Subcutaneous abdominal adipose tissue (tissue), 5 donors: ENCODE measurements around the gene PDE9A.

Experiments used
- H3K27ac ChIP-seq: one replicate; pipeline ENCODE4 v1.7.0; 2013; ENCODE audit warnings: low read depth, mild to moderate bottlenecking, inconsistent platforms, low read length, moderate library complexity
- H3K27me3 ChIP-seq, 5 donors: one replicate each; pipeline ENCODE4 v1.7.0; 2013; ENCODE audit warnings: low read length in 5 of 5, inconsistent platforms in 1 of 5; ENCODE audit not compliant: control insufficient read depth in 5 of 5, insufficient read depth in 4 of 5
- H3K36me3 ChIP-seq, 5 donors: one replicate each; pipeline ENCODE4 v1.7.0; 2013; ENCODE audit warnings: low read length in 5 of 5; ENCODE audit not compliant: control insufficient read depth in 5 of 5, insufficient read depth in 5 of 5
- H3K4me1 ChIP-seq, 5 donors: one replicate each; pipeline ENCODE4 v1.7.0; 2013; ENCODE audit warnings: low read length in 5 of 5, mild to moderate bottlenecking in 3 of 5, moderate library complexity in 1 of 5; ENCODE audit not compliant: control insufficient read depth in 5 of 5, insufficient read depth in 5 of 5
- H3K4me3 ChIP-seq, 5 donors: one replicate each; pipeline ENCODE4 v1.7.0; 2013; ENCODE audit warnings: low read length in 5 of 5, low read depth in 1 of 5
- H3K9ac ChIP-seq, 5 donors: one replicate each; pipeline ENCODE4 v1.7.0; 2013; ENCODE audit warnings: low read length in 5 of 5, mild to moderate bottlenecking in 4 of 5, moderate library complexity in 3 of 5
- H3K9me3 ChIP-seq, 5 donors: one replicate each; pipeline ENCODE4 v1.7.0; 2013; ENCODE audit warnings: low read length in 5 of 5; ENCODE audit not compliant: control insufficient read depth in 5 of 5
- donor health status: healthy.
- donor health status: healthy.
- donor health status: healthy.
- donor health status: healthy.
- donor health status: healthy.

Gene PDE9A

GRCh38 chr21:42630626-42631025 lies 22.8 kb upstream of the PDE9A start:
- Histone ChIP-seq H3K27ac (no peak overlapping the region), H3K9me3 (no peaks in the 10 kb centered on the region), H3K27me3 (peaks cover 7 to 30% (median 7%) of the 10 kb centered on the region in 5 donors), H3K4me3 (no peak overlapping the region), H3K9ac (no peak overlapping the region), H3K36me3 (no peaks in the 10 kb centered on the region), H3K4me1 (no peaks in the 10 kb centered on the region)

GRCh38 chr21:42631142-42631541 lies 22.3 kb upstream of the PDE9A start:
- no peak overlapping the region for H3K4me3 ChIP-seq
- H3K27me3 ChIP-seq: peaks cover 7 to 30% (median 7%) of the 10 kb centered on the region in 5 donors
- no peaks in the 10 kb centered on the region for H3K36me3 ChIP-seq
- H3K4me1 ChIP-seq: no peaks in the 10 kb centered on the region
- H3K27ac ChIP-seq: no peak overlapping the region
- no peak overlapping the region for H3K9ac ChIP-seq
- H3K9me3 ChIP-seq: no peaks in the 10 kb centered on the region

- peaks cover 2 to 19% (median 7%) of the 10 kb centered on the region in 5 donors for H3K27me3 ChIP-seq
- no peaks in the 10 kb centered on the region for H3K36me3 ChIP-seq
- H3K27ac ChIP-seq: no peak overlapping the region
- H3K9ac ChIP-seq: no peak overlapping the region
- no peak overlapping the region for H3K4me3 ChIP-seq
- H3K9me3 ChIP-seq: no peaks in the 10 kb centered on the region
- no peaks in the 10 kb centered on the region for H3K4me1 ChIP-seq
Observed at GRCh38 chr21:42632336-42632751, 21.1 kb upstream of the PDE9A start.

GRCh38 chr21:42632771-42633690 lies 20.4 kb upstream of the PDE9A start:
- Histone ChIP-seq H3K4me3 (no peak overlapping the region), H3K4me1 (no peaks in the 10 kb centered on the region), H3K9ac (no peak overlapping the region), H3K9me3 (no peaks in the 10 kb centered on the region), H3K27ac (no peak overlapping the region), H3K36me3 (no peaks in the 10 kb centered on the region), H3K27me3 (peaks cover under 1 to 18% (median 7%) of the 10 kb centered on the region in 5 donors)

GRCh38 chr21:42633858-42634257 lies 19.6 kb upstream of the PDE9A start:
- H3K9ac ChIP-seq: no peak overlapping the region
- H3K27me3 ChIP-seq: peaks cover 0 to 21% (median 7%) of the 10 kb centered on the region in 5 donors
- H3K4me3 ChIP-seq: no peak overlapping the region
- H3K4me1 ChIP-seq: no peaks in the 10 kb centered on the region
- H3K9me3 ChIP-seq: no peaks in the 10 kb centered on the region
- no peaks in the 10 kb centered on the region for H3K36me3 ChIP-seq
- H3K27ac ChIP-seq: no peak overlapping the region

- Histone ChIP-seq H3K27me3 (peaks cover 0 to 21% (median 7%) of the 10 kb centered on the region in 5 donors), H3K36me3 (no peaks in the 10 kb centered on the region), H3K4me1 (no peaks in the 10 kb centered on the region), H3K4me3 (no peak overlapping the region), H3K9me3 (no peaks in the 10 kb centered on the region), H3K27ac (no peak overlapping the region), H3K9ac (no peak overlapping the region)
Observed at GRCh38 chr21:42635848-42636519, 17.4 kb upstream of the PDE9A start.

GRCh38 chr21:42636520-42637266 lies 16.7 kb upstream of the PDE9A start:
- H3K9me3 ChIP-seq: no peaks in the 10 kb centered on the region
- H3K27ac ChIP-seq: no peak overlapping the region
- H3K4me1 ChIP-seq: peaks cover 0 to 6% (median 4%) of the 10 kb centered on the region in 5 donors
- no peak overlapping the region for H3K4me3 ChIP-seq
- H3K9ac ChIP-seq: no peak overlapping the region
- H3K27me3 ChIP-seq: peaks cover 0 to 24% (median 10%) of the 10 kb centered on the region in 5 donors
- H3K36me3 ChIP-seq: no peaks in the 10 kb centered on the region

GRCh38 chr21:42637267-42638041 lies 16.0 kb upstream of the PDE9A start:
- no peaks in the 10 kb centered on the region for H3K36me3 ChIP-seq
- no peak overlapping the region for H3K27ac ChIP-seq
- H3K9ac ChIP-seq: no peak overlapping the region
- peaks cover 0 to 28% (median 12%) of the 10 kb centered on the region in 5 donors for H3K27me3 ChIP-seq
- no peaks in the 10 kb centered on the region for H3K9me3 ChIP-seq
- no peak overlapping the region for H3K4me3 ChIP-seq
- H3K4me1 ChIP-seq: peaks cover 0 to 7% (median 4%) of the 10 kb centered on the region in 5 donors

GRCh38 chr21:42638266-42638863 lies 15.1 kb upstream of the PDE9A start:
- Histone ChIP-seq H3K27me3 (peaks cover 0 to 29% (median 12%) of the 10 kb centered on the region in 5 donors), H3K4me1 (peaks cover 0 to 7% (median 4%) of the 10 kb centered on the region in 5 donors), H3K27ac (no peak overlapping the region), H3K9ac (no peak overlapping the region), H3K9me3 (no peaks in the 10 kb centered on the region), H3K36me3 (no peaks in the 10 kb centered on the region), H3K4me3 (no peak overlapping the region)
